ENCODE measurements around the gene ZNF92. TPM values are rescaled to one million over a fixed set of nuclear protein-coding genes. Genes with fewer than 3 reads are reported as not detected.

Gene ZNF92
- total and polyA plus RNA-seq, 2 of the 13 experiments (the other 11 are each of a cell fraction or from before 2014, with no cell fraction given) = 4.0 to 13.2 TPM

GRCh38 chr7:65373608-65374351 is at the start of gene ZNF92 (continued):
- TF ChIP-seq ZNF496 (CRISPR knock-in tag; IDR thresholded peaks at IDR 0.05; ENCODE audit: insufficient replicate concordance) (no peak), PAXIP1 (CRISPR knock-in tag; conservative IDR thresholded peaks at IDR 0.05) (peak; percentile 45; the same call in 1 of the 2 replicates), ZNF451 (CRISPR knock-in tag; IDR thresholded peaks at IDR 0.05) (no peak), MED8 (CRISPR knock-in tag; IDR thresholded peaks at IDR 0.05; ENCODE audit: insufficient replicate concordance) (no peak), ZFP1 (CRISPR knock-in tag; IDR thresholded peaks at IDR 0.05) (no peak), ZFP36L2 (CRISPR knock-in tag; IDR thresholded peaks at IDR 0.05) (no peak), TARDBP (CRISPR knock-in tag; IDR thresholded peaks at IDR 0.05) (peak; percentile 62), FOSL1 (CRISPR knock-in tag; IDR thresholded peaks at IDR 0.05; ENCODE audit: borderline replicate concordance) (no peak), BORCS8-MEF2B (CRISPR knock-in tag; IDR thresholded peaks at IDR 0.05) (peak; percentile 92), ZNF567 (CRISPR knock-in tag; IDR thresholded peaks at IDR 0.05; ENCODE audit: borderline replicate concordance) (no peak), SALL1 (CRISPR knock-in tag; IDR thresholded peaks at IDR 0.05) (peak; percentile 70; the same call in 1 of the 2 replicates), ARHGAP35 (CRISPR knock-in tag; IDR thresholded peaks at IDR 0.05; ENCODE audit: borderline replicate concordance) (0 out of 2 replicates have a peak, but pooled peaks have one; percentile 29), DMAP1 (CRISPR knock-in tag; IDR thresholded peaks at IDR 0.05) (peak; percentile 79; the same call in 1 of the 2 replicates), GLI4 (CRISPR knock-in tag; IDR thresholded peaks at IDR 0.05; ENCODE audit: borderline replicate concordance) (0 out of 2 replicates have a peak, but pooled peaks have one; percentile 27), ZNF790 (CRISPR knock-in tag; IDR thresholded peaks at IDR 0.05; ENCODE audit: borderline replicate concordance) (no peak), SKIL (CRISPR knock-in tag; IDR thresholded peaks at IDR 0.05; ENCODE audit: borderline replicate concordance) (no peak), ATF7-NPFF (CRISPR knock-in tag; IDR thresholded peaks at IDR 0.05; ENCODE audit: low read depth) (no peak; the same call in 1 of the 2 replicates), ETS1 (CRISPR knock-in tag; IDR thresholded peaks at IDR 0.05) (no peak), THAP9 (CRISPR knock-in tag; IDR thresholded peaks at IDR 0.05; ENCODE audit: borderline replicate concordance) (peak; percentile 72; the same call in 1 of the 2 replicates)
